Esophagus squamous epithelium (tissue), 5 donors: ENCODE measurements around the gene PREX1. TPM values are rescaled to one million over a fixed set of nuclear protein-coding genes. Genes with fewer than 3 reads are reported as not detected.
A peak's percentile ranks its signal among the peaks of the same experiment; 100 is the strongest.

Experiments used
- DNase-seq: peaks from one replicate; lab custom pipeline; 2025; lab: John Stamatoyannopoulos, UW
- H3K27ac ChIP-seq, 4 donors: fragments of 200-600 bp; sonication (generic); one replicate each; pipeline ENCODE4 v1.5.1; 2016 to 2019; ENCODE audit warnings: mild to moderate bottlenecking in 1 of 4
- H3K27me3 ChIP-seq, 4 donors: fragments of 200-600 bp; sonication (generic); 1 replicate in 3 of 4; 2 replicates in 1 of 4; pipeline versions ENCODE4 v1.5.1 to v1.6.0; 2017 to 2021; ENCODE audit warnings: antibody characterized with exemption in 1 of 4
- H3K36me3 ChIP-seq, 3 donors: fragments of 200-600 bp; sonication (generic); one replicate each; pipeline ENCODE4 v1.5.1; 2016 to 2019
- H3K4me1 ChIP-seq, 3 donors: fragments of 200-600 bp; sonication (generic); one replicate each; pipeline ENCODE4 v1.5.1; 2017 to 2019
- H3K4me3 ChIP-seq, 4 donors: fragments of 200-600 bp; sonication (generic); 1 replicate in 3 of 4; 2 replicates in 1 of 4; pipeline ENCODE4 v1.5.1; 2016 to 2019; ENCODE audit warnings: mild to moderate bottlenecking in 2 of 4, moderate library complexity in 1 of 4
- H3K9me3 ChIP-seq, 3 donors: fragments of 200-600 bp; sonication (generic); one replicate each; pipeline ENCODE4 v1.5.1; 2016 to 2019
- POLR2A ChIP-seq, 4 donors: fragments of 450-650 bp; IDR thresholded peaks; one replicate each; pipeline ENCODE4 v1.6.1; 2017; ENCODE audit warnings: antibody characterized with exemption in 4 of 4, mild to moderate bottlenecking in 4 of 4, moderate library complexity in 3 of 4
- WGBS, 2 donors: methylation state at CpG; one replicate each; pipeline ENCODE4 v1.1.5; 2018; 5-methylcytosine and 5-hydroxymethylcytosine counted together
- intact Hi-C: fragments of 100-400 bp; cut with DNase I; formaldehyde crosslinking; loops from one replicate; pipeline ENCODE4 v1.15.0; 2022
- total RNA-seq, 4 donors: library from RNA; depleted of rRNA; stranded (reverse); fragments of >200 nt; gene quantifications; one replicate each; pipeline ENCODE4 v1.1.0, GENCODE V29; 2016
- TF ChIP-seq, protein P1 (sequence below), 6 experiments: fragments of 450-650 bp in 4 of 6; fragments of 200-600 bp in 2 of 6; sonication (generic) in 2 of 6; IDR thresholded peaks; one replicate each; pipeline ENCODE4 v1.5.1; 2016 to 2019; ENCODE audit warnings: antibody characterized with exemption in 6 of 6, mild to moderate bottlenecking in 4 of 6, moderate library complexity in 4 of 6
- donor health status: DM: yes; HTN: yes; CAD: no.

The PREX1 gene
- total RNA-seq, 4 donors from 2014 or later, result 4.9 to 25.9 (median 8.9) TPM

DNA sequence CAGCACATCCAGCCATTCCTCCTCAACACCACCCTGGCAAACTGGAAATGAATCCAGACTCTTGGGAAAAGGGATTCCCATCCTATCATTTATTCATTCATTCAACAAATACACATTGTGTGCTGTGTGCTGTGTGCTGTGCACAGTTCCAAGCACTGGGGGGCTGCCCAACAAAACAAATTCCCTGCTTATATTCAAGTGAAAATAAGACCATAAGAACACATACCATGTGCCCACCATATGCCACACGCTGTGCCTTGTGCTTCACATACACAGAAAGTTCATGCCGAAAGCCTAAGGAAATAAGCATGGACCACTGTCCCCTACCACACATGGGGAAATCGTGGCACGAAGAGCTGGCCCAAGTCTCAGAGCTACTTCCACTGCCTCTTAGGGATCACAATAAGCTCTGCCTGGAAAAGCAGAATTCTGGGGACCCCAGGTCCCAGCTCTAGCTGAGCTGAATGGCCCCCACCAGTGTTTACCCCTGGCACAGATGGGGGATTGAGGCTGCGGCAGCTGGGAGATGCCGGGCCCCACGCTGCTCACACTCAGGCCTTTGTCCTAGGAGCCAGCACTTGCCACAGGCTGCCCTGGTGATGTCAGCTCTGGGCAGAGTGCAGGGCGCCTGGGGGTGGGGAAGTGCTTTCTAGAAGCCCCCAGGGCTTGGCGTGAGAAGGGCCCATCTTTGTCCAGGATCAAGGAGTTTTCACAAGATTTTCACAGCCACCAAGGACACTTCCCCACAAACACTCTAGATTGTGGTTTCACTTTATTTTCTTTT, 99.6 kb downstream of the PREX1 start:
- intact Hi-C loops, result no loop called here

DNA sequence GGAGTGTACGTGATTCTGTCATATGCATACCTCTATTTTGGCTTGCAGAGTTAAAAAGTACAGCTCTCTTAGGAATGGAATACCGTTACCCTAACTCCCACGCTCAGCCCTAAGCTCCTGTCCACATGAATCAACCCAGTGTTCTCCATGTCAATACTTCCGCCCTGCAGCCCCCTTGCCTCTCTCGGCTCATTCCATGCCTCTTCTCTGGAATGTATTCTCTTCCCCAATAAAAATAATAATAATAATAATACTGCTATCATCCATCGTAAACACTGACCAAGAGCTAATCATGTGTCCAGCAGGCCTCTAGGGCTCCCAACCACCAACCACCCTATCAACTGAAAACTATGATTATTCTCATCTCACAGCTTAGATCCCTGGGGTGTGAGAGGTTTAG, 100.6 kb downstream of the PREX1 start:
- Histone ChIP-seq H3K27ac (no peak overlapping the region), H3K4me3 (no peak overlapping the region), H3K36me3 (peaks cover 0 to 12% (median 0%) of the 10 kb centered on the region in 3 donors), H3K27me3 (no peaks in the 10 kb centered on the region), H3K4me1 (peaks cover 8 to 47% (median 11%) of the 10 kb centered on the region in 3 donors), H3K9me3 (no peaks in the 10 kb centered on the region)
- TF ChIP-seq, protein P1, sequence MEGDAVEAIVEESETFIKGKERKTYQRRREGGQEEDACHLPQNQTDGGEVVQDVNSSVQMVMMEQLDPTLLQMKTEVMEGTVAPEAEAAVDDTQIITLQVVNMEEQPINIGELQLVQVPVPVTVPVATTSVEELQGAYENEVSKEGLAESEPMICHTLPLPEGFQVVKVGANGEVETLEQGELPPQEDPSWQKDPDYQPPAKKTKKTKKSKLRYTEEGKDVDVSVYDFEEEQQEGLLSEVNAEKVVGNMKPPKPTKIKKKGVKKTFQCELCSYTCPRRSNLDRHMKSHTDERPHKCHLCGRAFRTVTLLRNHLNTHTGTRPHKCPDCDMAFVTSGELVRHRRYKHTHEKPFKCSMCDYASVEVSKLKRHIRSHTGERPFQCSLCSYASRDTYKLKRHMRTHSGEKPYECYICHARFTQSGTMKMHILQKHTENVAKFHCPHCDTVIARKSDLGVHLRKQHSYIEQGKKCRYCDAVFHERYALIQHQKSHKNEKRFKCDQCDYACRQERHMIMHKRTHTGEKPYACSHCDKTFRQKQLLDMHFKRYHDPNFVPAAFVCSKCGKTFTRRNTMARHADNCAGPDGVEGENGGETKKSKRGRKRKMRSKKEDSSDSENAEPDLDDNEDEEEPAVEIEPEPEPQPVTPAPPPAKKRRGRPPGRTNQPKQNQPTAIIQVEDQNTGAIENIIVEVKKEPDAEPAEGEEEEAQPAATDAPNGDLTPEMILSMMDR (IDR thresholded peaks at IDR 0.05), result no peak
- TF ChIP-seq POLR2A (IDR thresholded peaks at IDR 0.05), result no peak
- intact Hi-C loops, result no loop called here
- no peak for DNase-seq
- WGBS, 2 donors, result 86 to 90% methylated on average over 6 of the region's 6 CpGs

More for the DNA sequence above, 99.6 kb downstream of the PREX1 start:
- H3K27ac ChIP-seq, result no peak overlapping the region
- 86 to 94% methylated on average over 4 to 6 of the region's 9 CpGs for WGBS, 2 donors
- DNase-seq, result no peak
- H3K4me1 ChIP-seq, result peaks cover 0 to 43% (median under 1%) of the 10 kb centered on the region in 3 donors
- no peak overlapping the region for H3K4me3 ChIP-seq
- peaks cover 0 to 12% (median 0%) of the 10 kb centered on the region in 3 donors for H3K36me3 ChIP-seq
- no peaks in the 10 kb centered on the region for H3K27me3 ChIP-seq
- TF ChIP-seq POLR2A (IDR thresholded peaks at IDR 0.05), result no peak
- TF ChIP-seq, protein P1 (IDR thresholded peaks at IDR 0.05), result no peak
- H3K9me3 ChIP-seq, result no peaks in the 10 kb centered on the region

DNA sequence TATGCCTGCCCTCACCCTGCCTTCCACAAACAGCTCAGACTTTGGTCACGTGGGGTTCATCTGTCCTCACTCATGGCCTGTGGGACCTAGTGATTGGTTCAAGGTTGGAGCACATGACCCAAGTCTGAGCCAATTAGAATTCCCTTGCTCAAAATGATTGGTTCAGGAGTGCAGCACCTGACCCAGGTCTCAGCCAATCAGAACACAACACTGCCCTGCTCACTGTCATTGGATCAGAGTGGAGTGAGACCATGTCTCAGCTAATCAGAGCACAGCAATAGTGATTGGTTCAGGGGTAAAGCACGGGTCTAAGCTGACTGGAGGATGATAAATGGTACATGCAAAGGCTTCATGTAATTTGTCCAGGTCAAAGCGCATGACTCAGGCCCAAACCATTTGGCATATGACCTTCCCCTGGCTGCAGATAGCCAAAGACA, 102.2 kb downstream of the PREX1 start:
- Histone ChIP-seq H3K4me3 (no peak overlapping the region), H3K4me1 (peaks cover 8 to 57% (median 18%) of the 10 kb centered on the region in 3 donors), H3K27ac (peak overlapping the region in 1 of 4 donors; percentile 17), H3K27me3 (no peaks in the 10 kb centered on the region), H3K9me3 (no peaks in the 10 kb centered on the region), H3K36me3 (peaks cover 0 to 12% (median 0%) of the 10 kb centered on the region in 3 donors)
- TF ChIP-seq, protein P1 (IDR thresholded peaks at IDR 0.05), result no peak
- no peak for TF ChIP-seq POLR2A (IDR thresholded peaks at IDR 0.05)
- DNase-seq, result no peak
- 80 to 100% methylated on average over 1 to 3 of the region's 3 CpGs for WGBS, 2 donors
- intact Hi-C loops, result no loop called here

DNA sequence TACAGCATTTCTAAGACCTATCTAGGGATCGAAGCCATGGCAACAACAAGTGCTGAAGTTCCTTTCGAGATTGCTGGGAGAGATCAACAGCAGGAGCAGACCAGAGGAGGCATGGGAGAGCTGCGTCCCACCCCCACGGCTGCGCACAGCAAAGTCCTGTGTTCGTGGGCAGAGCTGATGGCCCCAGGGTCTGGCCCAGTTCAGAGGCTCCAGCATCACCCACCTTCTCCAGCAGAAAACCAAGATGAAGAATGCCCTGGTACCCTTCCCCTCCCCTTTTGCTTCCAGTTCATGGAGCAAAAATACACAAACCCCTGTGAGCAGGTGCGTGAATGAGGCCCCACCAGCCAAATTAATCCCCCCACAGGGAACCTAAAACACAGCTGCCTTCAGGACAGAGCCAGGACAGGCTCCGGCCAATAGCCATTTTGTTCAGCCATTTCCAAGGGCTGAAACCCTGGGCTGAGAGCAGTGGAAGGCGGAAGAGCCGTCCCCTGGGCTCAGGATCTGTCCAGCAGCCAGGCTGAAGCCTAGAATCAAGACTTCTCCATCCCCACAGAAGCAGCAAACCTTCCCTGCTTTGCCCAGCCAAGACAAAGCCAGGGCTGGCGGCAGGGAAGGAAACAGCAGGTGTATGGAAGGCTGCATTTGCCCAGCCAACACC, 102.8 kb downstream of the PREX1 start:
- 70 to 89% methylated on average over 4 to 6 of the region's 11 CpGs for WGBS, 2 donors
- Histone ChIP-seq H3K9me3 (no peaks in the 10 kb centered on the region), H3K27me3 (no peaks in the 10 kb centered on the region), H3K4me3 (no peak overlapping the region), H3K27ac (peak overlapping the region in 2 of 4 donors; percentile 86 to 87), H3K36me3 (peaks cover 0 to 12% (median 0%) of the 10 kb centered on the region in 3 donors), H3K4me1 (peaks cover 8 to 63% (median 21%) of the 10 kb centered on the region in 3 donors)
- intact Hi-C loops, result no loop called here
- no peak for TF ChIP-seq POLR2A (IDR thresholded peaks at IDR 0.05)
- TF ChIP-seq, protein P1 (IDR thresholded peaks at IDR 0.05), result no peak
- DNase-seq, result no peak

DNA sequence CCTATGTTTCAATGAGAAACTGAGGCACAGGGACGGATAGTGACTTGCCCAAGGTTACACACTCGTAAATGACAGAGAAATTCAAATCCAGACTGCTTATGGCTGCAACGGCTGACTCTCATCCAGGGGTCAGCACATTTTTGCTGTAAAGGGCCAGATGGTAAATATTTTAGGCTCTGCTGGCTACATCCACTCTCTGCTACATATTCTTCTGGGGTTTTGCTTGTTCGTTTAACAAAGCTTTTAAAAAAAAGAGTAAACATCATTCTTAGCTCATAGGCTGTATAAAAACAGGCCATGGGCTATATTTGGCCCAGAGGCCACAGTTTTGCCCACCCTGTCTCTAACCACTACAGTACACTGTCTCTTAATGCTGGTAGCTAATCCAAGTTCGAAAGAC, 103.4 kb downstream of the PREX1 start:
- intact Hi-C loops, result no loop called here
- peaks cover 0 to 12% (median 0%) of the 10 kb centered on the region in 3 donors for H3K36me3 ChIP-seq

More for the DNA sequence above, 103.4 kb downstream of the PREX1 start:
- TF ChIP-seq, protein P1 (IDR thresholded peaks at IDR 0.05), result no peak
- TF ChIP-seq POLR2A (IDR thresholded peaks at IDR 0.05), result no peak
- no peak for DNase-seq
- H3K27me3 ChIP-seq, result no peaks in the 10 kb centered on the region
- H3K4me3 ChIP-seq, result no peak overlapping the region
- WGBS, 2 donors, result 78 to 81% methylated on average over 5 of the region's 5 CpGs
- H3K9me3 ChIP-seq, result no peaks in the 10 kb centered on the region
- H3K4me1 ChIP-seq, result peaks cover 8 to 63% (median 25%) of the 10 kb centered on the region in 3 donors
- H3K27ac ChIP-seq, result peak overlapping the region; percentile 62 to 87 (median 76)
